SJCRH30 (cell line): ENCODE results near the gene ARL17A. TPM values are rescaled to one million over a fixed set of nuclear protein-coding genes. Genes with fewer than 3 reads are reported as not detected.
A peak's percentile ranks its signal among the peaks of the same experiment; 100 is the strongest.
"Not testable (repeated sequence)": the region's sequence is repeated elsewhere in the genome, so short reads cannot be mapped to it uniquely, and the experiment has no call there.

Experiments
- DNase-seq, 2 experiments: peaks; one replicate each; pipeline ENCODE4 v3.0.0-alpha.2; 2015 to 2020
- H3K27ac ChIP-seq: fragments of 250-450 bp; sonication (Bioruptor Pico); 2 replicates; pipeline ENCODE4 v1.5.1; 2020; ENCODE audit warnings: mild to moderate bottlenecking, moderate library complexity
- H3K27me3 ChIP-seq: fragments of 250-450 bp; sonication (Bioruptor Pico); 2 replicates; pipeline ENCODE4 v1.5.1; 2020; ENCODE audit warnings: mild to moderate bottlenecking, moderate library complexity
- H3K36me3 ChIP-seq: fragments of 250-450 bp; sonication (Bioruptor Pico); 2 replicates; pipeline ENCODE4 v1.5.1; 2020; ENCODE audit warnings: mild to moderate bottlenecking, moderate library complexity
- H3K4me1 ChIP-seq: fragments of 250-450 bp; sonication (Bioruptor Pico); 2 replicates; pipeline ENCODE4 v1.5.1; 2020; ENCODE audit warnings: mild to moderate bottlenecking, moderate library complexity
- H3K4me3 ChIP-seq: fragments of 250-450 bp; sonication (Bioruptor Pico); 2 replicates; pipeline ENCODE4 v1.5.1; 2020; ENCODE audit warnings: mild to moderate bottlenecking, moderate library complexity
- H3K9me3 ChIP-seq: fragments of 250-450 bp; sonication (Bioruptor Pico); replicated peaks from 2 replicates; pipeline ENCODE4 v1.5.1; 2020; ENCODE audit warnings: mild to moderate bottlenecking, moderate library complexity
- total RNA-seq: library from RNA; depleted of rRNA; stranded (reverse); fragments of >200 nt; shearing (Covaris generic); gene quantifications from 2 replicates; pipeline ENCODE4 v1.2.3, GENCODE V29; 2014; rRNA removed

Gene ARL17A
- total RNA-seq, result 23.6 and 30.4 TPM in 2 replicates

- H3K27ac ChIP-seq, H3K4me3 ChIP-seq: not testable (repeated sequence)
- DNase-seq, result peak in 1 of 2 experiments; percentile 92
Observed at GRCh38 chr17:46579083-46580075, at the start of gene ARL17A. TSS of gene ARL17A (minus strand) at chr17:46579691. CDS start at chr17:46576322, 3,369 bp downstream.

GRCh38 chr17:46628753-46629436, 49.4 kb upstream of the ARL17A start:
- H3K36me3 ChIP-seq, H3K27me3 ChIP-seq, H3K27ac ChIP-seq, H3K4me1 ChIP-seq, H3K9me3 ChIP-seq, H3K4me3 ChIP-seq, DNase-seq: not testable (repeated sequence)

More at GRCh38 chr17:46579083-46580075, at the start of gene ARL17A:
- H3K36me3 ChIP-seq, H3K4me1 ChIP-seq, H3K27me3 ChIP-seq, H3K9me3 ChIP-seq: not testable (repeated sequence)

- H3K27me3 ChIP-seq, H3K4me3 ChIP-seq, DNase-seq, H3K27ac ChIP-seq, H3K36me3 ChIP-seq, H3K4me1 ChIP-seq, H3K9me3 ChIP-seq: not testable (repeated sequence)
Observed at GRCh38 chr17:46627452-46627851, 48.0 kb upstream of the ARL17A start.

- H3K36me3 ChIP-seq, H3K27ac ChIP-seq, H3K4me1 ChIP-seq, H3K9me3 ChIP-seq, DNase-seq, H3K27me3 ChIP-seq, H3K4me3 ChIP-seq: not testable (repeated sequence)
Observed at GRCh38 chr17:46624726-46625125, 45.2 kb upstream of the ARL17A start.

DNA sequence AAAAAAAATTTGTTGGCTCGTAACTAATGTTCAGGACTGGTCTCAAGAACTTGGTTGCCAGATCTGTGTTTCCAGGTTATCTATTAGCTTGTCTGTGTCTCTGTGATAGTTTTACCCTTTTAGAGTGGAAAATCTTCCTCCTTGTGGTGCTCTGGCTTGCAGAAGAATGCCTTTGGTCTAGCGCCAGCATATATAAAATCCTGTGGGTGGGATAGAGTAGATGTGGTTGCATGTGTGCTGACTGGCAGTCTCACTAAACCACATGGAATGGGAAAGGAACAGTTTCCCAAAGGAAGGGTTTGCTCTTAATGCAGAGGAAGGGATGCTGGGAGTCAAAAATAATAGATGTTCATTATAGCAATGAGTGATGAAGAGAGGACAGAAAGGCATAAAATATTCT, 44.3 kb upstream of the ARL17A start:
- H3K4me3 ChIP-seq, H3K9me3 ChIP-seq, H3K27me3 ChIP-seq, H3K27ac ChIP-seq, H3K4me1 ChIP-seq, H3K36me3 ChIP-seq, DNase-seq: not testable (repeated sequence)

DNA sequence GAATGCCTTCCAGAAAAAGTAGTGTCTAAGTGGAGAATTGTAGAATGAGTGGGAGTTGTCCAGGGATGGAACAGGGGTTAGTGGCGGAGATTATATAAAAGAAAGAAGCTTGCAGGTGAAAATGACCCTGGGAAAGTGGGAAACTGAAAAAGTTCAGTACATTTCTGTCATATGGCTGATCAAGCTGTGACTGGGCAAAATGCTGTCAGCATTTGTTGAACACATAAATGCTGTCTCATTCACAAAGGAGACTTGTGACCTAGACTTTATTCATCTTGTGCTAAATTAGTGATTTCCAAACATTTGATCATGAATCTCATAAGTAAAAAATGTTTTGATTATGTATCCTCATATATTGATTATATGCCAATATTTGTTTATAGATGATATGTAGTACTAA, 39.5 kb upstream of the ARL17A start:
- H3K27me3 ChIP-seq, DNase-seq, H3K4me1 ChIP-seq, H3K4me3 ChIP-seq, H3K9me3 ChIP-seq, H3K36me3 ChIP-seq, H3K27ac ChIP-seq: not testable (repeated sequence)

DNA sequence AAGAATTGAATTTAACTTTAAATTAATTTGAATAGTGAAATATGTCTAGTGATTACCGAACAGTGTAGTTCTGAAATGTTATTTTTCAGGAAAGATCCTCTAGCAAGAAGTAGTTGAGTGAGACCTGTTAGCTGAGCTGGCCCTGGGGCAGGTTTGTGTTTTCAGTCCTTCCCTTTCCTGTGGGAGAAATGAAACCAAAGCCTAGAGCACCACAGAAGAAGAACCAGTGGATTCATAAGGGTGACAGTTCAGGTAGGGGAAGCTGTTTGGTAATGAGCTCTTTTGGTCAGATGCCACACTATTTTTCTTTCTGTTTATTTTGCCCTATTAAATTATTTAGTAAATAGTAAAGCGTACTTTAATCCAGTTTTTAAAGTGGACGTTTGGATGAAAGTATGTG, 37.6 kb upstream of the ARL17A start:
- H3K27ac ChIP-seq, H3K4me3 ChIP-seq, H3K27me3 ChIP-seq, DNase-seq, H3K9me3 ChIP-seq, H3K4me1 ChIP-seq, H3K36me3 ChIP-seq: not testable (repeated sequence)

DNA sequence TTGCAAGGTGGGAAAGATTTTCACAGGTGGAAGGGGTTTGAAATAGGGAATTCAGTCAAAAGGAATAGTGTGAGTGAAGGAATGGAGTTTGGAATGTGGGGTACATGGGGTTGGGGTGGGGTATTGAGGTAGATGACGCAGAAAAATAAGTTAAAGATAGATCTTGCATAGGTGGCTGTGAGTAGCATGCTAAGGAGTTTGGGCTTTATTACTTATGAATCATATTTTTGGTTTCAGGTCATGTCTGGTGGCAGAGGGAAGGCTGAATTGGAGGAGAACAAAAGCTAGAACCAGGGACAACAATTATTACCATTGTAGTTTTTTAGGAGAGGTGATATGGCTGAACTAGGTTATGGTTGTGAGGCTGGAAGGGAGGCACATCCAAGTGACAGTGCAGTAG, 34.4 kb upstream of the ARL17A start:
- not testable (repeated sequence) for DNase-seq, H3K9me3 ChIP-seq, H3K27me3 ChIP-seq, H3K4me1 ChIP-seq, H3K27ac ChIP-seq, H3K36me3 ChIP-seq, H3K4me3 ChIP-seq

GRCh38 chr17:46611304-46611703, 31.8 kb upstream of the ARL17A start:
- H3K36me3 ChIP-seq, H3K4me1 ChIP-seq, H3K4me3 ChIP-seq, DNase-seq, H3K9me3 ChIP-seq, H3K27me3 ChIP-seq, H3K27ac ChIP-seq: not testable (repeated sequence)

GRCh38 chr17:46603125-46603524, 23.6 kb upstream of the ARL17A start:
- not testable (repeated sequence) for H3K27ac ChIP-seq, H3K4me3 ChIP-seq, H3K4me1 ChIP-seq, H3K9me3 ChIP-seq, H3K36me3 ChIP-seq, DNase-seq, H3K27me3 ChIP-seq

GRCh38 chr17:46600767-46601166, 21.3 kb upstream of the ARL17A start:
- H3K4me1 ChIP-seq, H3K36me3 ChIP-seq, DNase-seq, H3K4me3 ChIP-seq, H3K27me3 ChIP-seq, H3K9me3 ChIP-seq, H3K27ac ChIP-seq: not testable (repeated sequence)

DNA sequence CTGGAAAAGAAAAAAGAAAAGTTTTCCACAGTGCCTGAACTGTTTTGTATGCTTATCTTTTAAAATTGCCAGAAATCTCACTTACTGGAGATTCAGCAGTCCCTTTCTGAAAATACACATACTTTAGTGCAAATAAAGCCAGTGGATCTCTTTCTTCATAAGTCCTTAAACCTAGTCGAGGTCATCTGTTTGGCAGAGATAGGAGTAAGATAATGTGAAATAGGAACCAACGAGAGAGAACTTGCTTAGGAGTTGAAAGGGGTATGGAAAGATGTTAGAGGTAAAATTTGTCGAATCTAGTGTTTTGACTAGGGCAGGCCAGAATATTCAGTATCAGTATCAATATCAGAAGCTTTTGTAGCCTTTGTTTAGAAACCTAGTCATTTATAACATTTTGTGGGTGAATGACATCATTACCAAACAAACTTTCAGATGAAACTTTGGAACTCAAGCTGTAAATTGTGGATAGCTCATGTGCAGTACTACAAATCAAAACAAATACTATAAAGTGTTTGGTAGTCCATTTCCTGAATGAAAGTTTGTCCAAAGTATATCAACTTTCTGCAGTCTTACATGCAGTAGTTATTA, 18.9 kb upstream of the ARL17A start:
- H3K9me3 ChIP-seq, H3K36me3 ChIP-seq, DNase-seq, H3K27me3 ChIP-seq, H3K4me3 ChIP-seq, H3K4me1 ChIP-seq, H3K27ac ChIP-seq: not testable (repeated sequence)

DNA sequence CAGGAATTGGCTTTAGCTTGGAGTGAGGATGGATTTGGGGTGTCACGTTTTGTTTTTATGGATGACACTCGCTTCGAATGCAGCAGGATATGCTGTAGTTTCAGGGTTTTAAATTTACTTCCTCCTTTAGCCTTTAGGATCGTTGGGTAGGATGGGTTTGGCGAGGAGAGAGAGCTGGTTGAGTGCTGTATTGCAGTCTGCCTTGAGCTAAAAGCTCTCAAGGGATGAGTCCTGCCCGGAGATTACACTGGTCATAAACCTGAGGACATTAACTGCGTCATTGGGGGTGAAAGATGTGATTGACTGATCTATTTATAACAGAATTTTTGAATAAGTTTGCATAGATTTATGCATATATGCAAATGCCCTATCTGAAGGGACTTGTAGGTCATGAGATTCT, 11.8 kb upstream of the ARL17A start:
- H3K27me3 ChIP-seq, H3K4me1 ChIP-seq, DNase-seq, H3K36me3 ChIP-seq, H3K9me3 ChIP-seq, H3K4me3 ChIP-seq, H3K27ac ChIP-seq: not testable (repeated sequence)

DNA sequence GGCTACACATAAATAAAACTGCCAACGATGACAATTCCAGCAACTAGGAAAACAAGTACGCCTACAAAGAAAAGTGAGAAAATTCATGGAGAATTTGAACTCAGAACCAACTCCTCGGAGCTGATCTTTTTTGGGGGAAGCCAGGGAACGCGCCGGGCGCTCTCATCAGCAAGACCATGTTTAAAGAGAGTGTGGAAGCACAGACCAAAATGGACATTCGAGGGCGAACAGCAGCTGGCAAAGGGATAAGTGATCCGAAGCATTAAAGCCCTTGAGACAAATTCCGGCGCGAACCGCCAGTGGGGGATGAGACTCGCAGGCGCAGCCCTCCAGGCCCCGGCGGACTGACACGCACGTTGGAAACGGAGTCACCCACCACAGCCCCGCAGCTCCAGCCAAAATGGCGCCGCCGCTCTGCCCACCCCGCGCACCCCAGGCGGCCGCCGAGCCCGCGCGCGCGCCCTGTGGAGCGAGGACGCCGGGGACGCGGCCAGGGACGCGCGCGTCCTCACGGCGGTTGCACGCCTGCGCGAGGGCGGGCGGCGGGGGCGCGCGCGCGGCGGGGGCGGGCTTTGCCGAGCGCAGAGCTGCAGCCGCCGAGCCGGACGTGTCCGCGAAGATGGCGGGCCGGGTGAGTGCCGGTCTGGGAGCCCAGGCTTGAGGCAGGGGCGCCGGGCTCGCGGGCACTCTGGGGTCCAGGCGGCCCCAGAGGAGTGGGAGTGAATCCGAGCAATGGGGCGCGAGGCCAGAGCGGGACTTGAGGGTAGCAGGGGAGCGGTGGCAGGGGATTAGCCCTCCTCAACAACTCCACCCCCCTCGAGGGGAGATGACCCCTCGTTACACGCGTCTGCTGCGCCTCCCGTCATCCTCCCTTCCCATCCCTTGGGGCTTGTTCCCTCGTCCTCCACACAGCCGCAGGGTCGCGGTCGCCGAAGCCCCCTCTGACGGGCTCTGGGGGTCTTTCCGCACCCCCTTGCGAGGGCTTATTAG, 11.0 kb upstream of the ARL17A start, which contains the start of gene NSF:
TSS of gene NSF (plus strand) at position 513 of the 990 bp plus-strand sequence. CDS start at position 620, 107 bp downstream.
- DNase-seq, H3K9me3 ChIP-seq, H3K27me3 ChIP-seq, H3K4me1 ChIP-seq, H3K27ac ChIP-seq, H3K4me3 ChIP-seq, H3K36me3 ChIP-seq: not testable (repeated sequence)
